Medulla oblongata (tissue), 1 donor: ENCODE measurements around the gene SPANXN4.

Experiments
- DNase-seq: peaks from one replicate; pipeline ENCODE4 v3.0.0-alpha.2; 2015; ENCODE audit errors: extremely low spot score

The SPANXN4 gene

DNA sequence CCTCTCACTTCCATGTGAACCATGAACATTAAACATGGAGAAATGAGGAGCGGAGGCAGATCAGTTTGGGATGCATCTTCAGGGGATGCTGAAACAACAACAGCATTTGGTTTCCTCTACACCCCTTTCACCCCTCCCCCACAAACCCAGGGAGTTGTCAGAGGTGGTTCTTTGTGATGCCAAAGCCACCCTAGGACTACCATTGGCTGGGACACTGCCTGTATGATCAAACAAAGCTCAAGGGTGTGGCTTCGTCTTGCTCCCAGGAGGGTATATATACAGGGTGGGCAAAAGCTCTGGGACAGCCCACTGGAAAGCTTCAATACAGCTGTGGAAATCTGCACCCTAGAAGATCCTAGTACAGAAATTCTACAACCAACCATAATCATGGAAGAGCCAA is at the start of gene SPANXN4:
Gene SPANXN4, plus strand, starts transcription at position 301 of the 400 bp plus-strand sequence. Its CDS starts 87 bp downstream, at position 388.
- DNase-seq, result no peak

- no peak for DNase-seq
Measured at GRCh38 chrX:142977128-142977914, 48.4 kb upstream of the SPANXN4 start.

DNA sequence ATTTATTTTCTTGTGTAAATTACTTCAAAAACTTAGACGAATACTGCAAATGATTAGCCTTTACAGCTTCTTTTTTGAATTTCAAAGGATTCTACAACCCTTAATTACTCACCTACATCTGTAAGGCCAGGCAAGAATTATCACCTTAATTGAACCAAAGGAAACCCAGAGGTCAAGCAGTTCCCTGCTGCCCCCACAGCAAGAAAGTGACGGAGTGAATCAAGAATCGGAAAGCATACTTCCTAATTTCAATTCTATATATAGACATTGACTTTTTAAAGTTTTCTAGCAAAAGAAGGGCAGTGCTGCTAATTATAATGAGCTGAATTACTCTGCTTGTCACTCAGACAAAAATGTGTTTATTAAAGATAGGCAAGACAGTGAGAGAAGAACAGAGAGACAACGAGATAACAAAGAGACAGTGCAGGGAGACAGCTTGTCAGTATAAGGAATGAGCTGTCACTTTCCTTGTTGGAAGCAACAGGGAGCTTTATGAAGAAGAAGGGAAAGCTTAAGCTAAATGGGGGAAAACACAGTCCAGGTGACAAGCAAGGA is 47.5 kb upstream of the SPANXN4 start:
- DNase-seq, result no peak

- no peak for DNase-seq
Measured at GRCh38 chrX:142982679-142983078, 43.0 kb upstream of the SPANXN4 start.

DNA sequence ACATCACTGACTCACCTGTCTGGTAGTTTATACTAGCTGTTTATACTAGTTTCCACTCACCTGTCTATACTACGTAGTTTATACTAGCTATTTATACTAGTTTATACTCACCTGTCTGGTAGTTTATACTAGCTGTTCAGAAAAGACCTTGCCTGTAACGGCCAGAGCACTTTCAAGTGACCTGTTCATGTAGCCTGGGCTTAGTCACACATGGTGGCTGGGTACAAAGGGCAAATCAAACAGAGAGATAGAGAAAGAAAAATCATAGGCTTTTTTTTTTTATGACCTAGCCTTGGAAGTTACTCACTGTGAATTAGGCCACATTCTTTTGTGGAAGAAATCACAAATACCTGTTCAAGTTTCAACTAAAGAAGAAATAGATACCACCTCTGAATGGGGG is 30.7 kb upstream of the SPANXN4 start:
- no peak for DNase-seq

DNA sequence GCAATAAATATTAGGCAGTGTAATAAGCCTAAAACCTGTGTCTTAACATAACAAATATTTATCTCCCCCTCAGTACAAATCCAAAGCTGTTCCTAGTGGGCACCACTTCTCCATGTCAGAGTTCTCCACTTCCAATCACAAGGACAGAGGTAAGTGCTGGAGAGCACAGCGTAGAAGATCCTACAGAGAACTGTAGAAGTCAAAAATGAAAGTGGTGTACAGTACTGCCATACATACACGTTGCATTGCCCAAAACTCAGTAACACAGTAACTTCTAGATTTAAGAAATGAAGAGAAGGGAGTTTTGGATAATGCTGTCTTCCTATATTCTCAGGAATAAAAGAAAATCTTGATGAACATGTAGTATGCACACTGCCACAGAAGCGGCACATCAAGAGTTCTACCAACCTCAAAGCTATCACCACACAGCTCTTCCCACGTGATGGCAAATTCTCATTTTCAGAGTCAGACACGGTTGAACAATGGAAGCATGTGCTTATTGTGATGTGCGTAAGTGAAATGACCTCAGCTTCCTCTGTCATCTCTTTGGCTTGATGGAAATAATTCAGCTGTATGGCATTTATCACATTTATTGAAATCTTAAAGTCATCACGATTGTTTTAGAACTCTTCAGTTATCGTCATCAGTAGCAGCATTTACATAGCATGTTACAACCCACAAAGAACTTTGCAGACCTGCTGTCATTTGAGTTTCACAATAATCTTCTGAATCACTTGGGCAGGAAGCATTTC is 27.1 kb upstream of the SPANXN4 start:
- no peak for DNase-seq

- no peak for DNase-seq
Measured at GRCh38 chrX:142999199-142999701, 26.5 kb upstream of the SPANXN4 start.

DNA sequence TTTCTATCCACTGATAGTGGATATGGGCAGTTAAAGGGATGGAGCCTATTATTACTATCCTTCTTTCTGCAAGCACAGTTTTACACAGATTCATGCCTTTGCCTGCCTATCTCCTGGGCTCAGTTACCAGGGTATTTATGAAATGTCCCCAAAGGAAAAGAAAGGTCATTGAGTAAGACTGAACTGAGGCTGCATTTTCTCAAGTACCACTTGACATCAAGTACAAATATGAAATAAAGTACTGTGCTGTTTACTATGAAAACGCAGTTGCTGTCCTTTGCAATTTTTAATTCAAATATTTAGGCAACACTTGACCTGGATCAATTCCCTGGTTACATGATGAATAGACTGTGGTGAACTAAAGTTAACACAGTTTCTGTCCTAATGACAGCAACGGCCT is 23.5 kb upstream of the SPANXN4 start:
- DNase-seq, result no peak

GRCh38 chrX:143017272-143017671 is 8.5 kb upstream of the SPANXN4 start:
- DNase-seq, result no peak

GRCh38 chrX:143027275-143027674 is 1.5 kb downstream of the SPANXN4 start:
- no peak for DNase-seq

GRCh38 chrX:143047511-143047910 is 21.8 kb downstream of the SPANXN4 start:
- no peak for DNase-seq

GRCh38 chrX:143058120-143058519 is 32.4 kb downstream of the SPANXN4 start:
- peak; percentile 2 for DNase-seq

DNA sequence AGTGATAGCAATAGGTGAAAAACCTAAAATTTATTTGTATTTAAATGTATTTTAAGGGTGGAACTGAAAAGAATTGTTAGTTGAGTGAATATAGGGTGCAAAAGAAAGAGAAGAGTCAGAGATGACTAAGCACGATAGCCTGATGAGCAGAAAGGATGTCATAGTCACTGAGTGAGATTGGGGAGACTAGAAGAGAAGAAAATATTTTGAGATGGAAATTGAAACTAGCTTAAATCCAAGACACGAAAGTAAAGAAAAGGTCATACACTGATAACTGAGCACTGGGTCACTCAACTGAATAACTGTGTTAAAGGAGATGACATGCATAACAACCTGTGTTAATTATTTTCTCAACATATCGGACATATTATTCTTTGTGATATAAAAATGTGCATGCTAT is 55.5 kb downstream of the SPANXN4 start:
- DNase-seq, result no peak

GRCh38 chrX:143082537-143082936 is 56.8 kb downstream of the SPANXN4 start:
- DNase-seq, result no peak
